IMR-90 (cell line): ENCODE results near the gene MTMR6. TPM values are rescaled to one million over a fixed set of nuclear protein-coding genes. Genes with fewer than 3 reads are reported as not detected.

Experiments used
- ATAC-seq: fragments of 200-7000 bp; cut with Tn5 transposase; 2 replicates; pipeline ENCODE4 v1.9.1; 2020; ENCODE audit warnings: low read depth, mild to moderate bottlenecking, moderate library complexity
- BruUV-seq: library from RNA; stranded (reverse); fragments of 400-500 nt; replicated peaks from 2 replicates; lab custom pipeline; 2021; lab: Mats Ljungman, UMichigan
- CTCF ChIA-PET: fragments of 300-600 bp; formaldehyde crosslinking; extraction: SDS; loops from one replicate; lab custom pipeline; 2021; ENCODE audit warnings: antibody characterized with exemption; lab: Yijun Ruan, JAX
- POLR2A ChIA-PET: fragments of 300-600 bp; sonication (Branson Sonifier 250); formaldehyde crosslinking; loops from one replicate; lab custom pipeline; 2022; ENCODE audit warnings: antibody characterized with exemption; ENCODE audit not compliant: unreplicated experiment; lab: Charles Lee
- DNase-seq: peaks from one replicate; pipeline ENCODE4 v3.0.0; 2013
- H2AFZ ChIP-seq: replicated peaks from 2 replicates; pipeline ENCODE3; 2013; ENCODE audit warnings: low read length, mild to moderate bottlenecking; ENCODE audit not compliant: poor library complexity
- H2AK5ac ChIP-seq: 2 replicates; pipeline ENCODE4 v1.6.1; 2013; ENCODE audit warnings: low read depth, low read length, inconsistent platforms
- H2AK9ac ChIP-seq: replicated peaks from 2 replicates; pipeline ENCODE3; 2013; ENCODE audit warnings: mild to moderate bottlenecking, low read depth, low read length, moderate library complexity; ENCODE audit not compliant: poor library complexity
- H2BK120ac ChIP-seq: 2 replicates; pipeline ENCODE4 v1.6.1; 2013; ENCODE audit warnings: low read depth, low read length, inconsistent platforms
- H2BK15ac ChIP-seq: 3 replicates; pipeline ENCODE4 v1.6.1; 2013; ENCODE audit warnings: low read depth, low read length, inconsistent platforms
- H2BK20ac ChIP-seq: 2 replicates; pipeline ENCODE4 v1.6.1; 2013; ENCODE audit warnings: low read depth, mild to moderate bottlenecking, inconsistent platforms, low read length, moderate library complexity
- H2BK5ac ChIP-seq: 2 replicates; pipeline ENCODE4 v1.6.1; 2013; ENCODE audit warnings: mild to moderate bottlenecking, low read depth, low read length, inconsistent platforms; ENCODE audit not compliant: poor library complexity, severe bottlenecking
- H3K14ac ChIP-seq: replicated peaks from 2 replicates; pipeline ENCODE4 v1.6.1; 2013; ENCODE audit warnings: low read depth, low read length, inconsistent platforms
- H3K18ac ChIP-seq: 2 replicates; pipeline ENCODE4 v1.6.1; 2013; ENCODE audit warnings: low read depth, low read length, control low read depth
- H3K23ac ChIP-seq: 2 replicates; pipeline ENCODE4 v1.6.1; 2013; ENCODE audit warnings: low read depth, low read length, inconsistent platforms
- H3K27ac ChIP-seq: 2 replicates; pipeline ENCODE4 v1.5.1; 2013; ENCODE audit warnings: mild to moderate bottlenecking, control low read depth, low read length; ENCODE audit not compliant: insufficient read depth
- H3K27me3 ChIP-seq: 2 replicates; pipeline ENCODE4 v1.6.1; 2013; ENCODE audit warnings: low read length; ENCODE audit not compliant: control insufficient read depth, insufficient read depth
- H3K36me3 ChIP-seq: 2 replicates; pipeline ENCODE4 v1.6.1; 2013; ENCODE audit warnings: low read length, mixed read lengths; ENCODE audit not compliant: control insufficient read depth, insufficient read depth
- H3K4ac ChIP-seq: 2 replicates; pipeline ENCODE4 v1.6.1; 2013; ENCODE audit warnings: low read depth, low read length, inconsistent platforms
- H3K4me1 ChIP-seq: 2 replicates; pipeline ENCODE4 v1.6.1; 2013; ENCODE audit warnings: low read length, mixed read lengths; ENCODE audit not compliant: control insufficient read depth, insufficient read depth
- H3K4me2 ChIP-seq: 2 replicates; pipeline ENCODE4 v1.6.1; 2013; ENCODE audit warnings: low read depth, mild to moderate bottlenecking, control low read depth, low read length, moderate library complexity
- H3K4me3 ChIP-seq: 2 replicates; pipeline ENCODE4 v1.5.1; 2013; ENCODE audit warnings: low read depth, mild to moderate bottlenecking, control low read depth, low read length, moderate library complexity; ENCODE audit not compliant: insufficient read depth
- H3K56ac ChIP-seq: 2 replicates; pipeline ENCODE4 v1.6.1; 2013; ENCODE audit warnings: low read length, inconsistent platforms; ENCODE audit not compliant: insufficient read depth; ENCODE audit errors: extremely low read depth
- H3K79me1 ChIP-seq, 2 experiments: 2 replicates each; pipeline ENCODE4 v1.6.1; 2013; ENCODE audit warnings: low read length in 2 of 2, inconsistent platforms in 1 of 2, low read depth in 1 of 2
- H3K9ac ChIP-seq: 2 replicates; pipeline ENCODE4 v1.6.1; 2013; ENCODE audit warnings: low read depth, low read length, control low read depth
- H3K9me1 ChIP-seq: 2 replicates; pipeline ENCODE4 v1.6.1; 2013; ENCODE audit warnings: low read length, inconsistent platforms; ENCODE audit not compliant: insufficient read depth
- H3K9me3 ChIP-seq: 2 replicates; pipeline ENCODE4 v1.6.1; 2013; ENCODE audit warnings: low read length; ENCODE audit not compliant: control insufficient read depth, insufficient read depth
- H4K20me1 ChIP-seq: 2 replicates; pipeline ENCODE4 v1.6.1; 2013; ENCODE audit warnings: low read length, inconsistent platforms; ENCODE audit not compliant: insufficient read depth
- H4K5ac ChIP-seq: 2 replicates; pipeline ENCODE4 v1.6.1; 2013; ENCODE audit warnings: mild to moderate bottlenecking, low read depth, low read length, control low read depth
- H4K8ac ChIP-seq, 2 experiments: 2 replicates each; pipeline ENCODE4 v1.6.1; 2013; ENCODE audit warnings: low read depth in 2 of 2, low read length in 2 of 2, control low read depth in 1 of 2, inconsistent platforms in 1 of 2
- H4K91ac ChIP-seq: 2 replicates; pipeline ENCODE4 v1.6.1; 2013; ENCODE audit warnings: low read depth, low read length, inconsistent platforms; ENCODE audit not compliant: insufficient read depth
- CEBPB ChIP-seq: IDR thresholded peaks from 2 replicates; pipeline ENCODE4 v1.6.1; 2012; ENCODE audit warnings: low read depth, low read length, improper control_type of control experiment
- CHD1 ChIP-seq: IDR thresholded peaks from 2 replicates; pipeline ENCODE4 v1.6.1; 2012; ENCODE audit warnings: low read depth, low read length, improper control_type of control experiment
- FOS ChIP-seq: fragments of 150-350 bp; IDR thresholded peaks from 2 replicates; pipeline ENCODE4 v1.6.1; 2016; ENCODE audit warnings: low read depth, low read length
- MAFK ChIP-seq: IDR thresholded peaks from 2 replicates; pipeline ENCODE4 v1.6.1; 2012; ENCODE audit warnings: low read depth, low read length, improper control_type of control experiment
- MAZ ChIP-seq: IDR thresholded peaks from 2 replicates; pipeline ENCODE4 v1.6.1; 2012; ENCODE audit warnings: low read depth, mild to moderate bottlenecking, low read length, improper control_type of control experiment, moderate library complexity, borderline replicate concordance
- NFE2L2 ChIP-seq: fragments of 150-350 bp; IDR thresholded peaks from 2 replicates; pipeline ENCODE4 v1.6.1; 2016; ENCODE audit warnings: low read depth, mild to moderate bottlenecking, low read length
- POLR2A ChIP-seq: IDR thresholded peaks from 2 replicates; pipeline ENCODE4 v1.6.1; 2012; ENCODE audit warnings: mild to moderate bottlenecking, low read depth, low read length
- RAD21 ChIP-seq: IDR thresholded peaks from 2 replicates; pipeline ENCODE4 v1.6.1; 2012; ENCODE audit warnings: low read length, improper control_type of control experiment
- RFX5 ChIP-seq: IDR thresholded peaks from 2 replicates; pipeline ENCODE4 v1.8.0; 2012; ENCODE audit warnings: low read depth, mild to moderate bottlenecking, low read length, moderate library complexity
- WGBS, 2 experiments: methylation state at CpG; one replicate each; pipeline versions ENCODE4 v1.1.5 to v1.1.7; 2013; ENCODE audit warnings: missing lambda C conversion rate in 2 of 2; ENCODE audit not compliant: insufficient read length in 1 of 2; ENCODE audit errors: extremely low coverage in 2 of 2; 5-methylcytosine and 5-hydroxymethylcytosine counted together
- dilution Hi-C: fragments of 300-500 bp; cut with HindIII; formaldehyde crosslinking; loops from one replicate; pipeline ENCODE4 v1.14.3; 2018; ENCODE audit warnings: low sequenced_read_pairs; ENCODE audit not compliant: unreplicated experiment
- in situ Hi-C: fragments of 300-500 bp; cut with MboI; formaldehyde crosslinking; loops from 3 replicates; pipeline ENCODE4 v1.14.3; 2019; ENCODE audit warnings: low sequenced_read_pairs, inconsistent platforms, mixed read lengths
- intact Hi-C: fragments of 100-400 bp; cut with micrococcal nuclease; formaldehyde crosslinking; loops from 2 replicates; pipeline ENCODE4 v1.10.0; 2022
- polyA plus RNA-seq, 3 experiments: library from polyadenylated mRNA; depleted of rRNA; stranded (reverse); fragments of >200 nt; gene quantifications; 2 replicates each; pipeline ENCODE4 v1.2.3, GENCODE V29; 2012; ENCODE audit warnings: low replicate concordance in 1 of 3
- total RNA-seq: library from RNA; depleted of rRNA; stranded (reverse); fragments of >200 nt; gene quantifications from 2 replicates; pipeline ENCODE4 v1.2.3, GENCODE V29; 2012
- TF ChIP-seq, protein P1 (sequence below): fragments of 150-350 bp; IDR thresholded peaks from 2 replicates; pipeline ENCODE4 v1.6.1; 2016; ENCODE audit warnings: low read depth, mild to moderate bottlenecking, low read length, moderate library complexity, borderline replicate concordance
- TF ChIP-seq, protein P2 (sequence below): fragments of 150-350 bp; IDR thresholded peaks from 2 replicates; pipeline ENCODE4 v1.6.1; 2017; ENCODE audit warnings: mild to moderate bottlenecking, antibody characterized with exemption, low read length, low read depth
- TF ChIP-seq, protein P3 (sequence below): conservative IDR thresholded peaks from 2 replicates; pipeline ENCODE4 v1.5.1; 2012; ENCODE audit warnings: mild to moderate bottlenecking, low read depth, low read length, improper control_type of control experiment

The MTMR6 gene
- total and polyA plus RNA-seq, 2 of the 4 experiments (the other 2 are of a cell fraction), result 9.4 to 21.7 TPM

DNA sequence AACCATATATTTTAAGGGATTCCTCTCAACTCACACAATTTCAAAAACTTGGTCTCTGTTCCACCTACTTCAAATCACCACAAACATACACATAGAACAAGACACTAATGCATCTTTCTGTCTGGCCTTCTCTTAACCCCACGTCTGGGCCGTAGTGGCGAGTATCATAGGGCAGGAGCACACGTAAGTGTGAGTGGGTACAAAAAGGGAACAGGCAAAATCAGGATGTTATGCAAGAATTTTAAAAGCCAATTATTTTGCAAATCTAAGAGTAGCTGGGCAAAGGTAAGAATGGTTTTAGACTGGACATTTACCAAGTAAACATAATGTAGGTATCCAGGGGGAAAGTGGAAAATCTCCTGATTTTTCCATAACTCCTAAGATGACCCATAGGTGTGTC is 35.1 kb downstream of the MTMR6 start:
- Histone ChIP-seq H3K14ac (no peak overlapping the region), H3K9ac (no peak overlapping the region), H2AK9ac (no peak overlapping the region), H3K27me3 (no peaks in the 10 kb centered on the region), H3K4ac (no peak overlapping the region), H2AK5ac (no peak overlapping the region), H3K23ac (no peak overlapping the region), H3K4me3 (no peak overlapping the region), H3K27ac (no peak overlapping the region), H2BK15ac (no peak overlapping the region), H2BK5ac (no peak overlapping the region), H3K4me1 (no peaks in the 10 kb centered on the region), H2AFZ (no peak overlapping the region), H3K9me3 (no peaks in the 10 kb centered on the region), H4K91ac (no peak overlapping the region), H3K9me1 (no peaks in the 10 kb centered on the region), H4K8ac (no peak overlapping the region), H3K79me1 (no peaks in the 10 kb centered on the region), H4K20me1 (no peaks in the 10 kb centered on the region), H3K56ac (no peak overlapping the region), H2BK20ac (no peak overlapping the region), H2BK120ac (no peak overlapping the region), H3K4me2 (no peak overlapping the region), H3K36me3 (peaks cover 12% of the 10 kb centered on the region), H4K5ac (no peak overlapping the region), H3K18ac (no peak overlapping the region)
- BruUV-seq, result no TSS peak
- in situ Hi-C loops, result no loop called here
- intact Hi-C loops, result no loop called here
- no CpG with 5 or more reads among the region's 4 CpGs for WGBS, 2 experiments
- dilution Hi-C loops, result no loop called here
- DNase-seq (no peak), ATAC-seq (no peak)
- ChIA-PET CTCF (no interaction called here), POLR2A (interaction anchor here (0.5 kb wide), 1 partner anchor 10 kb away, joined by 4 read pairs; no protein-coding TSS in a partner anchor)
- TF ChIP-seq CHD1, result no peak
- TF ChIP-seq NFE2L2, result no peak
- TF ChIP-seq POLR2A, result no peak
- no peak for TF ChIP-seq MAFK
- TF ChIP-seq, protein P1, sequence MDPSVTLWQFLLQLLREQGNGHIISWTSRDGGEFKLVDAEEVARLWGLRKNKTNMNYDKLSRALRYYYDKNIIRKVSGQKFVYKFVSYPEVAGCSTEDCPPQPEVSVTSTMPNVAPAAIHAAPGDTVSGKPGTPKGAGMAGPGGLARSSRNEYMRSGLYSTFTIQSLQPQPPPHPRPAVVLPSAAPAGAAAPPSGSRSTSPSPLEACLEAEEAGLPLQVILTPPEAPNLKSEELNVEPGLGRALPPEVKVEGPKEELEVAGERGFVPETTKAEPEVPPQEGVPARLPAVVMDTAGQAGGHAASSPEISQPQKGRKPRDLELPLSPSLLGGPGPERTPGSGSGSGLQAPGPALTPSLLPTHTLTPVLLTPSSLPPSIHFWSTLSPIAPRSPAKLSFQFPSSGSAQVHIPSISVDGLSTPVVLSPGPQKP, result no peak
- TF ChIP-seq, protein P2, sequence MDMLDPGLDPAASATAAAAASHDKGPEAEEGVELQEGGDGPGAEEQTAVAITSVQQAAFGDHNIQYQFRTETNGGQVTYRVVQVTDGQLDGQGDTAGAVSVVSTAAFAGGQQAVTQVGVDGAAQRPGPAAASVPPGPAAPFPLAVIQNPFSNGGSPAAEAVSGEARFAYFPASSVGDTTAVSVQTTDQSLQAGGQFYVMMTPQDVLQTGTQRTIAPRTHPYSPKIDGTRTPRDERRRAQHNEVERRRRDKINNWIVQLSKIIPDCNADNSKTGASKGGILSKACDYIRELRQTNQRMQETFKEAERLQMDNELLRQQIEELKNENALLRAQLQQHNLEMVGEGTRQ, result no peak
- TF ChIP-seq RAD21, result no peak
- no peak for TF ChIP-seq FOS
- no peak for TF ChIP-seq RFX5
- no peak for TF ChIP-seq CEBPB
- TF ChIP-seq MAZ, result no peak
- TF ChIP-seq, protein P3, sequence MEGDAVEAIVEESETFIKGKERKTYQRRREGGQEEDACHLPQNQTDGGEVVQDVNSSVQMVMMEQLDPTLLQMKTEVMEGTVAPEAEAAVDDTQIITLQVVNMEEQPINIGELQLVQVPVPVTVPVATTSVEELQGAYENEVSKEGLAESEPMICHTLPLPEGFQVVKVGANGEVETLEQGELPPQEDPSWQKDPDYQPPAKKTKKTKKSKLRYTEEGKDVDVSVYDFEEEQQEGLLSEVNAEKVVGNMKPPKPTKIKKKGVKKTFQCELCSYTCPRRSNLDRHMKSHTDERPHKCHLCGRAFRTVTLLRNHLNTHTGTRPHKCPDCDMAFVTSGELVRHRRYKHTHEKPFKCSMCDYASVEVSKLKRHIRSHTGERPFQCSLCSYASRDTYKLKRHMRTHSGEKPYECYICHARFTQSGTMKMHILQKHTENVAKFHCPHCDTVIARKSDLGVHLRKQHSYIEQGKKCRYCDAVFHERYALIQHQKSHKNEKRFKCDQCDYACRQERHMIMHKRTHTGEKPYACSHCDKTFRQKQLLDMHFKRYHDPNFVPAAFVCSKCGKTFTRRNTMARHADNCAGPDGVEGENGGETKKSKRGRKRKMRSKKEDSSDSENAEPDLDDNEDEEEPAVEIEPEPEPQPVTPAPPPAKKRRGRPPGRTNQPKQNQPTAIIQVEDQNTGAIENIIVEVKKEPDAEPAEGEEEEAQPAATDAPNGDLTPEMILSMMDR, result no peak
